NCI-H1417 (cell line): ENCODE data around the gene PIK3C2B.
"Not testable (repeated sequence)": the region's sequence is repeated elsewhere in the genome, so short reads cannot be mapped to it uniquely, and the experiment has no call there.

Source experiments
- DNase-seq, 3 experiments: peaks; one replicate each; lab custom pipeline; 2025; lab: John Stamatoyannopoulos, UW

PIK3C2B gene, protein sequence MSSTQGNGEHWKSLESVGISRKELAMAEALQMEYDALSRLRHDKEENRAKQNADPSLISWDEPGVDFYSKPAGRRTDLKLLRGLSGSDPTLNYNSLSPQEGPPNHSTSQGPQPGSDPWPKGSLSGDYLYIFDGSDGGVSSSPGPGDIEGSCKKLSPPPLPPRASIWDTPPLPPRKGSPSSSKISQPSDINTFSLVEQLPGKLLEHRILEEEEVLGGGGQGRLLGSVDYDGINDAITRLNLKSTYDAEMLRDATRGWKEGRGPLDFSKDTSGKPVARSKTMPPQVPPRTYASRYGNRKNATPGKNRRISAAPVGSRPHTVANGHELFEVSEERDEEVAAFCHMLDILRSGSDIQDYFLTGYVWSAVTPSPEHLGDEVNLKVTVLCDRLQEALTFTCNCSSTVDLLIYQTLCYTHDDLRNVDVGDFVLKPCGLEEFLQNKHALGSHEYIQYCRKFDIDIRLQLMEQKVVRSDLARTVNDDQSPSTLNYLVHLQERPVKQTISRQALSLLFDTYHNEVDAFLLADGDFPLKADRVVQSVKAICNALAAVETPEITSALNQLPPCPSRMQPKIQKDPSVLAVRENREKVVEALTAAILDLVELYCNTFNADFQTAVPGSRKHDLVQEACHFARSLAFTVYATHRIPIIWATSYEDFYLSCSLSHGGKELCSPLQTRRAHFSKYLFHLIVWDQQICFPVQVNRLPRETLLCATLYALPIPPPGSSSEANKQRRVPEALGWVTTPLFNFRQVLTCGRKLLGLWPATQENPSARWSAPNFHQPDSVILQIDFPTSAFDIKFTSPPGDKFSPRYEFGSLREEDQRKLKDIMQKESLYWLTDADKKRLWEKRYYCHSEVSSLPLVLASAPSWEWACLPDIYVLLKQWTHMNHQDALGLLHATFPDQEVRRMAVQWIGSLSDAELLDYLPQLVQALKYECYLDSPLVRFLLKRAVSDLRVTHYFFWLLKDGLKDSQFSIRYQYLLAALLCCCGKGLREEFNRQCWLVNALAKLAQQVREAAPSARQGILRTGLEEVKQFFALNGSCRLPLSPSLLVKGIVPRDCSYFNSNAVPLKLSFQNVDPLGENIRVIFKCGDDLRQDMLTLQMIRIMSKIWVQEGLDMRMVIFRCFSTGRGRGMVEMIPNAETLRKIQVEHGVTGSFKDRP (N-terminal part only)

DNA sequence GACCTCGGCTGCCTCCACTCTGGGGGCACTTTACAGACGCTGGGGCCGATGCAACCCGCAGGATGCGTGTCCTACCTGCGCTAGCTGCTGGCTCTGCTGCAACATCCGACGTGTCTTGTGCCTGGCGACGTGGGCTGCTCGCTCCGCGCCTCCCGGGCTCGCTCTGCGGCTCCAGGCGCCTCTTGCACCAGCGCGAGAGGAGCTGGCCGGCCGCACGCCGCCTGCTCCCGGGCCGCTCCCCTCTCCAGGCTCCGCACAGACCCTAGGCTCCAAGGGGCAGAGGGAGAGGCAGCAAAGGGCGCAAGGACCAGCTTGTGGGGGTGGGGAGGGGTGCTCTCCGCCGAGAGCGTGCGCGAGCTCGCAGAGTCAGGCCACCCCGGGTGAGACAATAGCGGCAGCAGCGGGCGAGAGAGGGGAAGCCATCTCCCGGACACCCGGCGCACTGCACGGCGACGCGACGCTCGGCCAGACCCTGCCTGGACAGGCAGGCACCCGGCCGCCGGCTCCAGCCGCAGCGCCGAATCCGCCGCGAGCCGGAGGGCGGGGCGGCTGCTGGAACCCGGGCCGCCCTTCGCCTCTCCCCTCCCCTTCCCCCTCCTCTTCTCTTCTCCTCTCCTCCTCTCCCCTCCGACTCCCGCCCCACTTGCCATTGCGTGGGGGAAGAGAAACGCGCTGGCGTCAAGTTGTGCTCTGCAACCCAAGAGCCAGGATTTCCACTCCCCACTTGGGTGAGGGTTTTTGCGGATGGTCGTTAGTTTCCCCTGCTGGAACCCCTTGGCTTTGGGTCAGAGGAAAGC, at the start of gene PIK3C2B:
Gene PIK3C2B (minus strand): TSS at position 525 of the 797 bp plus-strand sequence. CDS start 25,003 bp downstream, outside the sequence.
- peak; percentile 95 to 99 (median 96) for DNase-seq

DNA sequence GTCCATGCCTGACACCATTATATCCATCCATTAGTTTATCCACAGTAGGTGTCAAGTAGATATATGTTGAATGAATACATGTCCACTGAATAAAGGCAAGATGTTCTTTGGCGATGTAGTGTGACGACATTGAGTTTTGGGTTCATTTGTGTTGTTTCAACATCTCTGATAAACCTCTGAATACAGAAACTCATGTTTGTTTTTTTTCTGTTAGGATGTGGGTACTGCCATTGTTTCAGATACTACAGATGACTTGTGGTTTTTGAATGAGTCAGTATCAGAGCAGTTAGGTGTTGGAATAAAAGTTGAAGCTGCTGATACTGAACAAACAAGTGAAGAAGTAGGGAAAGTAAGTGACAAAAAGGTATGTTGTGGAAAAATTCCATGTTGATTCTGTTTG, 49.7 kb upstream of the PIK3C2B start:
- DNase-seq, result no peak

DNA sequence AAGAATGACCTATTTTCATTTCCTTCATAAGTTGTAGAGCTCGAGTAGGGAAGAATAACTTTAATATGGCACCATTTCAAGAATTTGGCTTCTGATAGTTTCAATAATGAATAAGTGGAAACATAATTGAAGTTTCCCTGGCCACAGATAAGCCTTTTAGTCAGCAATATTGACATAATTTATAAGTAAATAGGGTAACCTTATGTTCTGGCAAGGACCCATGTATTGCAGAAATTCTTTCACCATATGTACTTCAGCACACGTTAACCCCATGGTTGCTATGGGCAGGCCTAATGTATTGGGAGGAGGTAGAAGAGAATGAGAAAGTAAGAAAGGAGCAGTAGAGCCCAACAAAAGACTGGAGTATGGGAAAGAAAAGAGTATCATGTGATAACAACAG, 47.0 kb upstream of the PIK3C2B start:
- DNase-seq, result no peak

DNA sequence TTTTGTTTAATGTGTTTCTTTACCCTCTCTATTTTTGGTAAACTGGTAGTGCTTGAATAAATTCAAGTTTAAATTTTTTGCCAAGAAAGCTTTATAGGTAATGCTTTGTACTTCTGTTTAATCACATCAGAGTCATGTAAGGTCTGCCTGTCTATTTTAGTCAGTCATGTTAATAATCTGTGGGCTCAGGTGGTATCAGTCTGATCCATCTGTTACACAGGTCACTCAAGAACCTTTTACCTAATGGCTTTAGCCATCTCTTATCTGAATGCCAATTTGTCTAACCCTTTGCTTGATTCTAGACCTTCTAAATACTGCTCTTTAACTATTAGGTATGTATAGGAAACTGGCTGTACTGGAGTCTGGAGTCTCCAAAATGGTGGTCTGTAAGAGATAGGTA, 38.2 kb upstream of the PIK3C2B start:
- DNase-seq, result no peak

DNA sequence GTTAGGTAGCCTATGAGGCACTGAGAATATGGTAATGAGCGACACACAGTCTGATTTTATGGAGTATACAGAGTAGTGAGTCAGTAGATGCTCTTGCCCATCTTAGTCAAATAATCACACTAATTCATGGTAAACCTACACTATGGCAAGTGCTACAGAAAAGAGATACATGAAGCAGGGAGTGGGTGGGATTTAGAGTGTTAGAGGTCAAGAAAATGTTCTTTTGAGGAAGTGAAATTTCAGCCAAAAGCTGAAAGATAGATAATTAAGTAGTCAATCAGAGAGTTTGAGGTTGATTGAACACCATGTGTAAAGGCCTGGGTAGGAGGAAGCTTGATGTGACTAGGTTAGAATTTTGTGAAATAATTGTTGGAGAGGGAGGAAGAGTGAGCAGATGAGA, 36.3 kb upstream of the PIK3C2B start:
- DNase-seq, result no peak

DNA sequence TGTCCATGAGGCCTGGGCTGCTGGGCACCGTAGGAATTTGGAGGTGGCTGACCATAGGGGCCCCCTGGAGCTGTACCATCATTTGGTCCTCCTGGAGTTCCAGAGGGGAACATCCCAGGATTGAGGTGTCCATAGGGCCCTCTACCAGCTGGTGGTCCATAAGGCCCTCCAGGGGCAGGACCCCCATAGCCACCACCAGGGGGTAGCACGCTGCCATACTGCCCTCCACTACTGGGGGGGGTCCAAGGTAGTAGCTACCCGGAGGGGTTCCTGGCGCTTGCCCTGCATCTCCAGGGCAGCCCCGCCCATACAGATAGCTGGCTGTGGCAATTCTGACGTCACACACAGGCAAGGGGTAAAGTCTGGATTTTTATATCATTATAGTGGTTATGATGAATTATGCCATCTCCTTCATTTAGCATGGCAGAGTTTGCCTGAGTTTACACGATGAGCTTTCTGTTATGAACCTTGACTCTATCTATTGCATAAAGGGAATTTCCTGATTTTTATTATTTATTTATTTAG, 34.8 kb upstream of the PIK3C2B start:
- DNase-seq, result no peak

DNA sequence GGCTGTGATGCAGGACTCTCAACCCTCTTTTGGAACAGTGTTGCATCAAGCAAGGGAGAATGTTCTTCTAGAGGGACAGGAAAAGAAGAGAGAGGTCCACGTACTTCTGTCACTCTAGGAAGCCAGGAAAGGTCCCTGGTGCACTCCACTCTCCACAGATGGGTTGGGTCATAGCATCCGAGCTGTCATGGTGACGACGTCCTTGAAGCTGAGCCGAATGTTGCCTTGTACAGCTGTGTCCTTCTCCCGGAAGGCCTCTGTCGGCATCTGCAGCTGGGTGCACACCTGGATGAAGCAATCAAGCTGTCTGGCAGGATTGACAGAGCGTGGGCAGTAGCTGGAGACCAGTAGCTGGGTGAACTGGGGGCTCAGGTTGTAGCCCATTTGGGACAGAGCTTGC, 34.1 kb upstream of the PIK3C2B start:
- DNase-seq, result no peak

DNA sequence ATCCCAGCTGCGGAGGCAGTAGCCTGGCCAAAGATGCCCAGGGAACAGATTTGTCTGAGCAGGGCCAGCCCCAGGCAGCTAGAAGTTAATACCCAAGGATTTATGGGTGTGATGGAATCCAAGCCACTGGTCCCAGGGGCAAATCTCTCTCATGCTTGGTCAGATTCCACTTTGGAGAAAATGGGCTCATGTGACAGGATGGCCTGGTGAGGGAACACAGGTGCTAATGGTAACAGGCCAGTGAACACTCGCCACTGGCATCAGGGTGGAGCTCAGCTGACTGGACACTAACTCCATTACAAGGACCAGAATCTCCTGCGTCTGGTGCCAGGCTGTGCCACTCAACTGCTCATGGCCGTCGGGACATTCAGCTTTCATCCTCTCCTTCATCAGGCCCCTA, 33.6 kb upstream of the PIK3C2B start:
- no peak for DNase-seq

DNA sequence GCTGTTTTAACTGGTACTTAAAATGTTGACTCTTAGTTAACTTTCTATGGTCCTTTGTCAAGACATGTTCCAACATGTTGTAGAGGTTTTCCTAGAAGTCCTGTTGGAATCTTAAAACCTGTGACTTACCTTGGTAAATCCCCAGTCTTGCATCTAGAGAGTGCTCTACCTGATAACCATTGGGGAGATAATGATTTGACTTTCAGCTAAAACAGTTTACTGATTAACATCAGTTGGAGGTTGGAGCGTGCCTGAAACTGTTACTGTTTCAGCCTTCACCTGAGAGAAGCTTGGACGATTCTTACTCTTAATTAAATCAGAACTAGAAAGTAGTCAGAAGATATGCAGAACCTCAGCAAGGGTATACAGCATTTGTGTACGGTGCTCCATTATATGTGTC, 30.4 kb upstream of the PIK3C2B start:
- DNase-seq, result peak in 1 of 3 experiments; percentile 44

DNA sequence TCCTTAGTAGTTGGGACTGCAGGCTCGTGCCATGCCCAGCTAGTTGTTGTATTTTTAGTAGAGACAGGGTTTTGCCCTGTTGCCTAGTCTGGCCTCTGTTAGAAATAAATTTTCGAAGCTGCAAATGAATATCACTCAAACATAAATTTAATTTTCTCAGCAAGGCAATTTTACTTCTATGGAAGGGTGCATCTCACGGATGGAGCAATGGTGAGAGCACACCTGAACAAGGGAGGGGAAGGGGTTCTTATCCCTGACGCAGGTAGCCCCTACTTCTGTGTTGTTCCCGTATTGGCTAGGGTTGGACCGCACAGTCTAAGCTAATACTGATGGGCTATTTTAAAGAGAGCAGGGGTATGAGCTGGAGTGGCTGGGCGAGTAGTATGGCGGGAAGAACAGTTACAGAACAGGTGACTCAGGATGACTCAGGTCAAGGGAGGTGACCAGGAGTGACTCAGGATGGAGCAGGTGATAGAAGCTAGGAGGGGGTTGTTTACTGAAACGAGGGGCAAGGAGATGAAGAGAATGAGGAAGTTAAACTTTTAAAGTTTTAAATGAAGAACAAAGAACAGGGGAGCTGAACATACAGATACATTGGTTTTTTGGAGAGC, 29.1 kb upstream of the PIK3C2B start:
- no peak for DNase-seq

DNA sequence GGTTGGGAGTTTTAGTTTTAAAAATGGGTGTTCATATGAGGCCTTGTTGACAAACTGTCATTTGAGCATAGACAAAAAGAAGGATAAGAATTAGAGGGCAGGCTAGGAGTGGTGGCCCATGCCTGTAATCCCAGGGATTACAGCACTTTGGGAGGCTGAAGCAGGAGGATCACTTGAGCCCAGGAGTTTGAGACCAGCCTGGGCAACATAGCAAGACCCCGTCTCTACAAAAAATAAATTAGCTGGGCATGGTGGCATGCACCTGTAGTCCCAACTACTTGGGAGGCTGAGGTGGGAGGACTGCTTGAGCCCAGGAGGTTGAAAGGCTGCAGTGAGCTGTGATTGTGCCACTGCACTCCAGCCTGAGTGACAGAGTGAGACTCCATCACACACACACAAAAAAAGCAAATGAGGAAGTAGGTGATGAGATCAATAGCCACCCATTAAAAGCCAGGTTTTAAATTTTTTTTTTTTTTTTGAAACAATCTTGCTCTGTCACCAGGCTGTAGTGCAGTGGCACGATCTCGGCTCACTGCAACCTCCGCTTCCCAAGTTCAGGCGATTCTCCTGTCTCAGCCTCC, 27.4 kb upstream of the PIK3C2B start:
- DNase-seq, result not testable (repeated sequence)

DNA sequence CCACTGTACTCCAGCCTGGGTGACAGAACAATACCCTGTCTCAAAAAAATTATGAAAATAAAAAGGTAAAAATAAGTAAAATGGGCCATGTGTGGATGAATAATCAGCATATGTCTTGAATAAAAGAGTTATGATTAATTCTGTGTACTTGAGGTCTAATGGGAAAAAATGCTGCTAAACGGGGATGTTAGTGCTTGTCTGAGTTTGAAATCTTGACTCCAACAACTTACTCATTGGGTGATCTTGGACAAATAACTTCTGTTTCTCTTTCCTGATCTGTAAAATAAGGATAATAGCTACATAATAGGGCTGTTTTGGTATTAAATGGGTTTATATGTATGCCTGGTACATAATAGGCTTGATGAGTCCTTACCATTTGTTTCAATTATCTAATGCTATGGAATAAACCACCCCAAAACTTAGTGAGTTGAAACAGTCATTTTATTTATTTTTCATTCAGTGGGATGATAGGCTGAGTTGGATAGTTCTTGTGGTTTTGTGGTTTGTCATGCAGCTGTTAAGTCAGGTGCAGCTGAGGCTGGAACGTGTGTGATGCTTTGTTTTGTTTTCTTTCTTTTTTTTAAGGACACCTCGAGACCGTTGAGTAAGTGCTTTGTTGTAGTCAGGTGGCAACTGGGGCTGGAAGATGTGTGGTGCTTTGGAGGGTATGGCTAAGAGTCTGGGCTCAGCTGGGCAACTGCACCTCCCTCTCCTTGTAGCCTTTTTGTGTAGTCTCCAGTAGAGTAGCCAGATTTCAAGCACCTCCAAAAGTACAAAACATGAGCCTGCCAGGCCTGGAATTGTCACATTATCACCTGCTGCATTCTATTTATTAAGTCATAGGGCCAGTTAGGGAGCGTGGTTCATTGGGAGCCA, 26.5 kb upstream of the PIK3C2B start:
- peak in 1 of 3 experiments; percentile 99 for DNase-seq

DNA sequence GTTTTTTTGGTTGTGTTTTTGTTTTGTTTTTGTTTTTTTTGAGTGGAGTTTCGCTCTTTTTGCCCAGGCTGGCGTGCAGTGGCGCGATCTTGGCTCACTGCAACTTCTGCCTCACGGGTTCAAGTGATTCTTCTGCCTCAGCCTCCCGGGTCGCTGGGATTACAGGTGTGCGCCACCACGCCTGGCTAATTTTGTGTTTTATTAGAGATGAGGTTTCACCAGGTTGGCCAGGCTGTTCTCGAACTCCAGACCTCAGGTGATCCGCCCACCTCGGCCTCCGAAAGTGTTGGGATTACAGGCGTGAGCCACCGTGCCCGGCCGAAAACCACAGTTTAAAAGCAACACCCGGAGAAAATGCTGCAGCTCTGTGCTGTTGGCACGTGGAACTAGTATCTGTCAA, 22.8 kb upstream of the PIK3C2B start:
- not testable (repeated sequence) for DNase-seq

DNA sequence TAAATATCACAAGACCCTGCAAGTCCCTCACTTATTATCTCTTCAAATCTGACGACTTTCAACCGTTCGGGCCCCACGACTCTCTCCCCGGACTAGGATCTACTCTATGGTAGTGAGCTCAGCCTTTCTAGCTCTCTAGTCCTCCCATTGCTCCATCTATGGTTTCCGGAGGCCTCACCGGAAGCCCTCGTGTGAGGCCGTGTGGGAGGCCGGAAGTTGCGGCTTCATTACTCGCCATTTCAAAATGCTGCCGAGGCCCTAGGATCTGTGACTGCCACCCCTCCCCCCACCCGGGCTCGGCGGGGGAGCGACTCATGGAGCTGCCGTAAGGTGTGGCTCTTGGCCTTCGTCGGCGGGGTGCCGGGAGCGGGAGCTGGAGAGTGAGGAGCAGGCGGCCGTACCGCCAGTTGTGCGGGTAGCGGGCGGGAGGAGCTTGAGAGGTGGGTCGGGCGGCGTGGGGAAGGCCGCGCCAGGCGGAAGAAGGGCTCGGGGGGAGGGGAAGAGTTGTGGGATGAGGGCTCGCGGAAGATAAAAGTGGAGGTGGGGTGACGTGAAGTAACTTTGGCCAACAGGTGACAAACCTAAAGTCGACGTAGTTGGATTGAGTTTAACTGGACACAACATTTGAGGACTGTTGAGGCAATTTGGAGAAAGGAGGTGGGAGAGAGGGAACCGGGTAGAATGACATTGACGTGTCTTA, 21.7 kb upstream of the PIK3C2B start, which contains the start of gene MDM4:
Gene MDM4 (plus strand): TSS at position 227 of the 700 bp plus-strand sequence. CDS start 9,113 bp downstream, outside the sequence.
- DNase-seq, result peak; percentile 99 to 100 (median 99)

DNA sequence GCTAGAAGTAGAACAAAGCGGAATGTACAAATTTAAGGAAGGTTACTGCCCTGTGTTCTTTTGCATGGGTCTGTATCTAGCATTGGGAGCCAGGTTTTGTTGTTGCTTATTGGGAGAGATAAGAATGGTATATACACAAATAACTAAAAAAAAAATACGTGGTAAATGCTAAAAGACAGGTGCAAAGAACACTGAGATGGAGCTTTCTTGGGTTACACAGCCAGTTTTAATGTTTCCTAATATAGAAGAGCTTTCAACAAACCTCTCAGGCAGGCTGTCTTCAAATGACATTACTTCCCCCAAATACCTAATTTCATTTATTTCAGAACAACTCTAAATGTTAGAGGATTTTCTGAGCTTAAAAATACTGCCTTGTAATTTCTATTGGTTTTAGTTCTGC, 20.2 kb upstream of the PIK3C2B start:
- no peak for DNase-seq

DNA sequence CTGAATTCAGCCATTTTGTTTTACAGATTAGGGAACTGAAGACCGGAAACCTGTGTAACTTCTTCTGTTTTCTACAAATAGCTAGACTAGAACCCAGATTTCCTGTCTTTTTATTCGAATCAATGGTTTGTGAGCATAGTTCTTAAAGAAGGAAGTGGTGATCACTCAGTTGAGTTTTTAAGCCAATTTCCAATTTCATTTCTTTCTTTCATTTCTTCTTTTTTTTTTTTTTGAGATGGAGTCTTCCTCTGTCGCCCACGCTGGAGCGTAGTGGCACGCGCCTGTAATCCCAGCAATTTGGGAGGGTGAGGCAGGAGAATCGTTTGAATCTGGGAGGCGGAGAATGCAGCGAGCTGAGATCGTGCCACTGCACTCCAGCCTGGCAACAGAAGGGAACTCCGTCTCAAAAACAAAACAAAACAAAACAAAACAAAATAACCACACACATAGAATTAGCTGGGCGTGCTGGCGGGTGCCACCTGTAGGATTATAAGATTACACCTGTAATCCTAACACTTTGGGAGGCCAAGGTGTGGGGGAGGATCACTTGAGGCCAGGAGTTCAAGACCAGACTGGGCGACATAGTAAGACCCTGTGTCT, 18.6 kb upstream of the PIK3C2B start:
- DNase-seq, result no peak

DNA sequence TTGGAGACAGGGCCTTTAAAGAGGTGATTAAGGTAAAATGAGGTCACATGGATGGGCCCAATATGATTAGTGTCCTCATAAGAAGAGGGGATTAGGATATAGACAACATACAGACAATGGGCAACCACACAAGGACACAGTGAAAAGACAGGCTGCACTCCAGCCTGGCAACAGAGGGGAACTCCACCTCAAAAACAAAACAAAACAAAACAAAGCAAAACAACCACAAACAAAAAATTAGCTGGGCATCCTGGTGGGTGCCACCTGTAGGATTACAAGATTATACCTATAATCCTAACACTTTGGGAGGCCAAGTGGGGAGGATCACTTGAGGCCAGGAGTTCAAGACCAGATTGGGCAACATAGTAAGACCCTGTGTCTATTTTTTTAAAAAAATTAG, 16.8 kb upstream of the PIK3C2B start:
- no peak for DNase-seq

DNA sequence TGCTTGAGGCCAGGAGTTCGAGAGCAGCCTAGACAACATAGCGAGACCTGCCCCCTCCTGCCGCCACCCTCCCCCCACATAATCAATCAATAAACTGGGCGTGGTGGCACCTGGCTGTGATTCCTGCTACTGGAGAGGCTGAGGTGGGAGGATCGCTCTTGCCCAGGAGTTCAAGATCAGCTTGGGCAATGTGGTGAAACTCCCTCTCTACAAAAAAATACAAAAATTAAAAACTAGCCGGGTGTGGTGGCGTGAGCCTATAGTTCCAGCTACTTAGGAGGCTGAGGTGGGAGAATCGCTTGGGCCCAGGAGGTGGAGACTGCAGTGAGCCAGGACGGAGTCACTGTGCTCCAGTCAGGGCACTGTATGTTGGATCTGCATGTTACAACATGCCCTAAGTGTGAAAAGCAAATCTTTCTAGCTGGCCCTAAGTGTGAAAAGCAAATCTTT, 14.6 kb upstream of the PIK3C2B start:
- DNase-seq, result no peak
